Cardiac fibroblast (primary cell): ENCODE data around the gene NUMA1.
A peak's percentile ranks its signal among the peaks of the same experiment; 100 is the strongest.

Experiments used
- DNase-seq, 2 donors: peaks; one replicate each; pipeline versions ENCODE4 v3.0.0 to v3.0.0-alpha.2; 2010; ENCODE audit warnings: low read depth in 2 of 2
- H3K4me3 ChIP-seq, 2 donors: replicated peaks in 1 of 2; 1 replicate in 1 of 2; 2 replicates in 1 of 2; pipeline ENCODE4 v1.5.1; 2011; ENCODE audit warnings: low read depth in 2 of 2, low read length in 2 of 2, mild to moderate bottlenecking in 2 of 2, moderate library complexity in 1 of 2
- CTCF ChIP-seq: IDR thresholded peaks from one replicate; pipeline ENCODE4 v1.5.1; 2011; ENCODE audit warnings: low read depth, mild to moderate bottlenecking, low read length, inconsistent platforms

The NUMA1 gene

GRCh38 chr11:72081821-72082453 lies 1.6 kb upstream of the NUMA1 start:
- no peak overlapping the region for H3K4me3 ChIP-seq
- no peak for DNase-seq
- TF ChIP-seq CTCF: no peak

- H3K4me3 ChIP-seq: peak overlapping the region; percentile 61 to 75
- no peak for TF ChIP-seq CTCF
- no peak for DNase-seq
Measured at GRCh38 chr11:72081184-72081644, 872 bp upstream of the NUMA1 start.

DNA sequence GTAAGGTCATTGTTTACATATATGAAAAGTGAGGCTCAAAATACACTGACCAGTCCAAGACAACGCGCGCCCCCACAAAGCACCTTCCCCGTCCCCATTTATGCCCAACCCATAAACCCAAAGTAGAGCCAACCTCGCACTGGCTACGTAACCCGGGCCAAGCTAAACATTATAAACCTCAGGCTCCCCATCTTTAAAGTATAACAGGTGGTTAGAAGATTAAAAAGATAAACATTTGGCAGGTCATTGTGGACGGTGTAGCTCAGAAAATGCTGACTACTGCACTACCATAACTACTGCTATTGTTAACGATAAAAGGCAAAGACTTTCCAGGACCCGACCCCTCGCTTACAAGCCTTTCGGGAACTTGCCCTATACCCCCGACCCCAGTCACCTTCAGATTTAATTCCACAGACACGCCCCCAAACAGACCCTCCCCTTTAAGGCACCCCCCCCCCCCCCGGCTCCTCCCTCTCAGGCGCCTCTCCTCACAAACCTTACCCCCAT lies 470 bp downstream of the NUMA1 start:
- DNase-seq: no peak
- H3K4me3 ChIP-seq: peak overlapping the region; percentile 61 to 75
- no peak for TF ChIP-seq CTCF

GRCh38 chr11:72078477-72078876 lies 1.9 kb downstream of the NUMA1 start:
- peak in 1 of 2 donors; percentile 45 for DNase-seq
- no peak for TF ChIP-seq CTCF
- peak overlapping the region in 1 of 2 donors; percentile 75 for H3K4me3 ChIP-seq

- no peak for TF ChIP-seq CTCF
- no peak for DNase-seq
- H3K4me3 ChIP-seq: no peak overlapping the region
Measured at GRCh38 chr11:72075756-72076155, 4.6 kb downstream of the NUMA1 start.

DNA sequence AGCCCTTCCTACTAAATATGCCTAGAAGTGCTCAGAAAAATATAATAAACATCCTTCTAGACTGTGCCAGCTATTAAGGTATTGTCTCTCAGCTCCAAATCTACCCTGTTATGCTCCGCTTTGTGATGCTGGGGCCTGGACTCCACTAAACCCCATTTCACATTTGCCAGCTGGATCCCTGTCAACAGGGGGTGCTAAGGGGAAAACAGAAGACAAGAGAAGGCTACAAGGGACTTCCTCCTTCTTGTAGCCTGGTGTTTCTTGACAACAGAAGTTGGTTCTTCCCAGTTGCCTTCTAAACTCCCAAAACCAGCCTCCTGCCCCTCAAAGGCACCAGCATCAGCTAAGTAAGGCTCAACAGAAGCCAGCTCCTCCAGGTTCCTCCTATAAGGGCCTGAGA lies 5.2 kb downstream of the NUMA1 start:
- no peak for TF ChIP-seq CTCF
- H3K4me3 ChIP-seq: no peak overlapping the region
- peak in 1 of 2 donors; percentile 26 for DNase-seq

- no peak for TF ChIP-seq CTCF
- peak; percentile 78 to 85 for DNase-seq
- peak overlapping the region in 1 of 2 donors; percentile 0 for H3K4me3 ChIP-seq
Measured at GRCh38 chr11:72072348-72072747, 8.0 kb downstream of the NUMA1 start.
